Measurements from ENCODE around the gene CCNT2. TPM values are rescaled to one million over a fixed set of nuclear protein-coding genes. Genes with fewer than 3 reads are reported as not detected.

The CCNT2 gene
- total and polyA plus RNA-seq, 7 experiments from 2014 or later = 20.6 to 78.1 (median 60.0) TPM

GRCh38 chr2:134943540-134943939, 24.9 kb downstream of the CCNT2 start:
- Histone ChIP-seq H3K4me1 (ENCODE audit: control insufficient read depth in 2 of 2, insufficient read depth in 2 of 2, low read length in 2 of 2) (no peaks in the 10 kb centered on the region), H3K27ac (ENCODE audit: low read depth, low read length) (no peak overlapping the region), H3K4me3 (ENCODE audit: low read length) (no peak overlapping the region), H3K36me3 (ENCODE audit: control insufficient read depth in 2 of 3, insufficient read depth in 3 of 3, low read length in 3 of 3) (peaks cover 10 to 43% (median 26%) of the 10 kb centered on the region in 3 experiments), H3K9me3 (ENCODE audit: control insufficient read depth in 2 of 3, low read length in 3 of 3) (no peaks in the 10 kb centered on the region), H3K27me3 (ENCODE audit: control insufficient read depth in 2 of 2, insufficient read depth in 2 of 2, low read length in 2 of 2) (no peaks in the 10 kb centered on the region)
- Mint-ChIP-seq H3K27ac (peak overlapping the region in 2 of 9 donors; percentile 42 to 64), H3K27me3 (no peaks in the 10 kb centered on the region), H3K4me3 (no peak overlapping the region), H3K9me3 (no peaks in the 10 kb centered on the region), H3K36me3 (peaks cover 0 to 42% (median 26%) of the 10 kb centered on the region in 5 donors), H3K4me1 (peaks cover 0 to 42% (median 30%) of the 10 kb centered on the region in 7 donors)
- CTCF ChIA-PET = no interaction called here
- intact Hi-C loops (cut with micrococcal nuclease) = no loop called here
- POLR2A ChIA-PET = no interaction called here
- DNase-seq (no peak), ATAC-seq (peak; percentile 61)

GRCh38 chr2:134944975-134945374, 26.4 kb downstream of the CCNT2 start:
- Histone ChIP-seq H3K36me3 (ENCODE audit: control insufficient read depth in 2 of 3, insufficient read depth in 3 of 3, low read length in 3 of 3) (peaks cover 10 to 44% (median 21%) of the 10 kb centered on the region in 3 experiments), H3K9me3 (ENCODE audit: control insufficient read depth in 2 of 3, low read length in 3 of 3) (no peaks in the 10 kb centered on the region), H3K27ac (ENCODE audit: low read depth, low read length) (no peak overlapping the region), H3K4me3 (ENCODE audit: low read length) (no peak overlapping the region), H3K27me3 (ENCODE audit: control insufficient read depth in 2 of 2, insufficient read depth in 2 of 2, low read length in 2 of 2) (no peaks in the 10 kb centered on the region), H3K4me1 (ENCODE audit: control insufficient read depth in 2 of 2, insufficient read depth in 2 of 2, low read length in 2 of 2) (peaks cover 0 to 8% of the 10 kb centered on the region in 2 donors)
- H3K36me3 Mint-ChIP-seq = peaks cover 2 to 43% (median 22%) of the 10 kb centered on the region in 5 donors
- POLR2A ChIA-PET = no interaction called here
- no peak overlapping the region for H3K4me3 Mint-ChIP-seq
- ATAC-seq = no peak
- intact Hi-C loops (cut with micrococcal nuclease) = no loop called here
- DNase-seq = no peak
- no peaks in the 10 kb centered on the region for H3K27me3 Mint-ChIP-seq
- H3K9me3 Mint-ChIP-seq = no peaks in the 10 kb centered on the region
- CTCF ChIA-PET = no interaction called here
- peak overlapping the region in 4 of 9 donors; percentile 18 to 56 (median 28) for H3K27ac Mint-ChIP-seq
- H3K4me1 Mint-ChIP-seq = peaks cover 3 to 52% (median 32%) of the 10 kb centered on the region in 7 donors

- POLR2A ChIA-PET = interaction anchor here (0.7 kb wide), 1 partner anchor 1472 kb away, joined by 3 read pairs; no protein-coding TSS in a partner anchor
- Mint-ChIP-seq H3K9me3 (no peaks in the 10 kb centered on the region), H3K4me3 (no peak overlapping the region), H3K27me3 (no peaks in the 10 kb centered on the region), H3K4me1 (peaks cover 4 to 57% (median 36%) of the 10 kb centered on the region in 7 donors), H3K36me3 (peaks cover 4 to 40% (median 22%) of the 10 kb centered on the region in 5 donors), H3K27ac (peak overlapping the region in 1 of 9 donors; percentile 56)
- H3K4me1 ChIP-seq (ENCODE audit: control insufficient read depth in 2 of 2, insufficient read depth in 2 of 2, low read length in 2 of 2) = peaks cover 0 to 8% of the 10 kb centered on the region in 2 donors
- no peak overlapping the region for H3K4me3 ChIP-seq (ENCODE audit: low read length)
- H3K27me3 ChIP-seq (ENCODE audit: control insufficient read depth in 2 of 2, insufficient read depth in 2 of 2, low read length in 2 of 2) = no peaks in the 10 kb centered on the region
- ATAC-seq (no peak), DNase-seq (no peak)
- peaks cover 6 to 46% (median 13%) of the 10 kb centered on the region in 3 experiments for H3K36me3 ChIP-seq (ENCODE audit: control insufficient read depth in 2 of 3, insufficient read depth in 3 of 3, low read length in 3 of 3)
- H3K9me3 ChIP-seq (ENCODE audit: control insufficient read depth in 2 of 3, low read length in 3 of 3) = no peaks in the 10 kb centered on the region
- CTCF ChIA-PET = no interaction called here
- intact Hi-C loops (cut with micrococcal nuclease) = no loop called here
- no peak overlapping the region for H3K27ac ChIP-seq (ENCODE audit: low read depth, low read length)
These were observed 27.5 kb downstream of the CCNT2 start for GRCh38 chr2:134946073-134946472.

- Histone ChIP-seq H3K9me3 (ENCODE audit: control insufficient read depth in 2 of 3, low read length in 3 of 3) (no peaks in the 10 kb centered on the region), H3K36me3 (ENCODE audit: control insufficient read depth in 2 of 3, insufficient read depth in 3 of 3, low read length in 3 of 3) (peaks cover 0 to 59% (median 22%) of the 10 kb centered on the region in 3 experiments), H3K4me3 (ENCODE audit: low read length) (no peak overlapping the region), H3K4me1 (ENCODE audit: control insufficient read depth in 2 of 2, insufficient read depth in 2 of 2, low read length in 2 of 2) (peaks cover 0 to 8% of the 10 kb centered on the region in 2 donors), H3K27ac (ENCODE audit: low read depth, low read length) (no peak overlapping the region), H3K27me3 (ENCODE audit: control insufficient read depth in 2 of 2, insufficient read depth in 2 of 2, low read length in 2 of 2) (no peaks in the 10 kb centered on the region)
- Mint-ChIP-seq H3K36me3 (peaks cover 15 to 57% (median 36%) of the 10 kb centered on the region in 5 donors), H3K27ac (peak overlapping the region; percentile 10 to 78 (median 31)), H3K4me1 (peaks cover 6 to 47% (median 40%) of the 10 kb centered on the region in 7 donors), H3K27me3 (no peaks in the 10 kb centered on the region), H3K9me3 (no peaks in the 10 kb centered on the region), H3K4me3 (no peak overlapping the region)
- intact Hi-C loops (cut with micrococcal nuclease) = loop anchor here in 1 of 2 donors (2.0 kb wide), 1 partner anchor 31 kb away; the partner anchor contains the start of gene CCNT2
- ChIA-PET POLR2A (interaction anchor here (0.7 kb wide), 1 partner anchor 100 kb away, joined by 4 read pairs; no protein-coding TSS in a partner anchor), CTCF (no interaction called here)
- DNase-seq = peak in 1 of 9 donors; percentile 2
- peak; percentile 40 for ATAC-seq
These were observed 31.5 kb downstream of the CCNT2 start for GRCh38 chr2:134949981-134950708.

GRCh38 chr2:134950886-134951285, 32.3 kb downstream of the CCNT2 start:
- H3K4me1 ChIP-seq (ENCODE audit: control insufficient read depth in 2 of 2, insufficient read depth in 2 of 2, low read length in 2 of 2) = peaks cover 0 to 8% of the 10 kb centered on the region in 2 donors
- Mint-ChIP-seq H3K9me3 (no peaks in the 10 kb centered on the region), H3K4me3 (no peak overlapping the region), H3K36me3 (peaks cover 15 to 50% (median 29%) of the 10 kb centered on the region in 5 donors), H3K27ac (peak overlapping the region in 1 of 9 donors; percentile 68), H3K27me3 (no peaks in the 10 kb centered on the region), H3K4me1 (peaks cover 6 to 39% (median 33%) of the 10 kb centered on the region in 7 donors)
- no peak overlapping the region for H3K27ac ChIP-seq (ENCODE audit: low read depth, low read length)
- ATAC-seq = no peak
- intact Hi-C loops (cut with micrococcal nuclease) = loop anchor here in 1 of 2 donors (2.0 kb wide), 1 partner anchor 32 kb away; the partner anchor contains the start of gene CCNT2
- H3K9me3 ChIP-seq (ENCODE audit: control insufficient read depth in 2 of 3, low read length in 3 of 3) = no peaks in the 10 kb centered on the region
- H3K4me3 ChIP-seq (ENCODE audit: low read length) = no peak overlapping the region
- H3K36me3 ChIP-seq (ENCODE audit: control insufficient read depth in 2 of 3, insufficient read depth in 3 of 3, low read length in 3 of 3) = peaks cover 0 to 56% (median 26%) of the 10 kb centered on the region in 3 experiments
- POLR2A ChIA-PET = interaction anchor here (0.7 kb wide), 3 partner anchors 34 to 99 kb away, joined by 4 to 5 read pairs (median 4); no protein-coding TSS in a partner anchor
- CTCF ChIA-PET = interaction anchor here (0.6 kb wide), 1 partner anchor 159 kb away, joined by 3 read pairs; no protein-coding TSS in a partner anchor
- H3K27me3 ChIP-seq (ENCODE audit: control insufficient read depth in 2 of 2, insufficient read depth in 2 of 2, low read length in 2 of 2) = no peaks in the 10 kb centered on the region
- DNase-seq = no peak

- intact Hi-C loops (cut with micrococcal nuclease) = no loop called here
- POLR2A ChIA-PET = no interaction called here
- Histone ChIP-seq H3K9me3 (ENCODE audit: control insufficient read depth in 2 of 3, low read length in 3 of 3) (no peaks in the 10 kb centered on the region), H3K4me3 (ENCODE audit: low read length) (no peak overlapping the region), H3K4me1 (ENCODE audit: control insufficient read depth in 2 of 2, insufficient read depth in 2 of 2, low read length in 2 of 2) (peaks cover 0 to 8% of the 10 kb centered on the region in 2 donors), H3K27ac (ENCODE audit: low read depth, low read length) (no peak overlapping the region), H3K27me3 (ENCODE audit: control insufficient read depth in 2 of 2, insufficient read depth in 2 of 2, low read length in 2 of 2) (no peaks in the 10 kb centered on the region), H3K36me3 (ENCODE audit: control insufficient read depth in 2 of 3, insufficient read depth in 3 of 3, low read length in 3 of 3) (peaks cover 0 to 58% (median 33%) of the 10 kb centered on the region in 3 experiments)
- H3K4me3 Mint-ChIP-seq = no peak overlapping the region
- H3K27ac Mint-ChIP-seq = no peak overlapping the region
- H3K9me3 Mint-ChIP-seq = no peaks in the 10 kb centered on the region
- CTCF ChIA-PET = no interaction called here
- H3K36me3 Mint-ChIP-seq = peaks cover 15 to 56% (median 31%) of the 10 kb centered on the region in 5 donors
- peaks cover 6 to 36% (median 29%) of the 10 kb centered on the region in 7 donors for H3K4me1 Mint-ChIP-seq
- no peak for DNase-seq
- no peak for ATAC-seq
- H3K27me3 Mint-ChIP-seq = no peaks in the 10 kb centered on the region
These were observed 34.0 kb downstream of the CCNT2 start for GRCh38 chr2:134952608-134953007.
